PFSK-1 (cell line): ENCODE results near the gene CEP85L.

Source experiments
- POLR2AphosphoS5 ChIP-seq: IDR thresholded peaks from 2 replicates; pipeline ENCODE4 v1.6.1; 2012; ENCODE audit warnings: low read depth, mild to moderate bottlenecking, control low read depth, low read length, moderate library complexity
- SIN3A ChIP-seq: IDR thresholded peaks from 2 replicates; pipeline ENCODE4 v1.6.1; 2012; ENCODE audit warnings: mild to moderate bottlenecking, low read length, moderate library complexity, borderline replicate concordance; ENCODE audit not compliant: insufficient read depth
- TAF1 ChIP-seq: IDR thresholded peaks from 2 replicates; pipeline ENCODE4 v1.6.1; 2012; ENCODE audit warnings: low read length, control low read depth, borderline replicate concordance; ENCODE audit not compliant: insufficient read depth
- TF ChIP-seq, protein P1 (sequence below), 2 experiments: IDR thresholded peaks; 2 replicates each; pipeline versions ENCODE4 v1.6.1 to v1.8.0; 2011 to 2012; ENCODE audit warnings: low read depth in 2 of 2, low read length in 2 of 2, control low read depth in 1 of 2, inconsistent platforms in 1 of 2, mild to moderate bottlenecking in 1 of 2, moderate library complexity in 1 of 2; ENCODE audit not compliant: insufficient read depth in 1 of 2

DNA sequence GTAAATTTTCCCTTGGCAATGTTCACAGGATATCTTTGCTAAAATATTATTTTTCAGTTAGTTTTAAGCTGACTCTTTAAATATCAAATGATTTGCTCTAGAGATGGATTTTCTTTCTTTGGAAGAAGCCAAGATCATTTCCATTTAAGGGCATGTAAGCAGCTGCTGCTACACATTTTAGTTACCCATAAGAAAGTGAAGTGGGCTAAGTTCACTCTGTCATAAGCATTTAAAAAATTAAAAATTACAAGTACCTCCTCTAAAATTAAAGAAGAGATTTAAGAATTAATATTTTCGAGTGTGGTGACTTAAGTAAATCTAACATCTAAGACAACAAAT is 104.5 kb downstream of the CEP85L start:
- TF ChIP-seq, protein P1, sequence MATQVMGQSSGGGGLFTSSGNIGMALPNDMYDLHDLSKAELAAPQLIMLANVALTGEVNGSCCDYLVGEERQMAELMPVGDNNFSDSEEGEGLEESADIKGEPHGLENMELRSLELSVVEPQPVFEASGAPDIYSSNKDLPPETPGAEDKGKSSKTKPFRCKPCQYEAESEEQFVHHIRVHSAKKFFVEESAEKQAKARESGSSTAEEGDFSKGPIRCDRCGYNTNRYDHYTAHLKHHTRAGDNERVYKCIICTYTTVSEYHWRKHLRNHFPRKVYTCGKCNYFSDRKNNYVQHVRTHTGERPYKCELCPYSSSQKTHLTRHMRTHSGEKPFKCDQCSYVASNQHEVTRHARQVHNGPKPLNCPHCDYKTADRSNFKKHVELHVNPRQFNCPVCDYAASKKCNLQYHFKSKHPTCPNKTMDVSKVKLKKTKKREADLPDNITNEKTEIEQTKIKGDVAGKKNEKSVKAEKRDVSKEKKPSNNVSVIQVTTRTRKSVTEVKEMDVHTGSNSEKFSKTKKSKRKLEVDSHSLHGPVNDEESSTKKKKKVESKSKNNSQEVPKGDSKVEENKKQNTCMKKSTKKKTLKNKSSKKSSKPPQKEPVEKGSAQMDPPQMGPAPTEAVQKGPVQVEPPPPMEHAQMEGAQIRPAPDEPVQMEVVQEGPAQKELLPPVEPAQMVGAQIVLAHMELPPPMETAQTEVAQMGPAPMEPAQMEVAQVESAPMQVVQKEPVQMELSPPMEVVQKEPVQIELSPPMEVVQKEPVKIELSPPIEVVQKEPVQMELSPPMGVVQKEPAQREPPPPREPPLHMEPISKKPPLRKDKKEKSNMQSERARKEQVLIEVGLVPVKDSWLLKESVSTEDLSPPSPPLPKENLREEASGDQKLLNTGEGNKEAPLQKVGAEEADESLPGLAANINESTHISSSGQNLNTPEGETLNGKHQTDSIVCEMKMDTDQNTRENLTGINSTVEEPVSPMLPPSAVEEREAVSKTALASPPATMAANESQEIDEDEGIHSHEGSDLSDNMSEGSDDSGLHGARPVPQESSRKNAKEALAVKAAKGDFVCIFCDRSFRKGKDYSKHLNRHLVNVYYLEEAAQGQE (IDR thresholded peaks at IDR 0.05; ENCODE audit: insufficient read depth in 1 of 2, low read depth in 2 of 2, low read length in 2 of 2) = no peak
- TF ChIP-seq TAF1 (no peak), SIN3A (no peak), POLR2AphosphoS5 (no peak)
